Loucy (cell line): ENCODE measurements around the gene PRKD3.

ENCODE experiments used
- H2AFZ ChIP-seq: fragments of 200-600 bp; sonication (generic); 2 replicates; pipeline ENCODE4 v1.6.0; 2016; ENCODE audit warnings: antibody characterized with exemption, mild to moderate bottlenecking, low read length, moderate library complexity
- H3F3A ChIP-seq: fragments of 200-600 bp; 2 replicates; pipeline ENCODE4 v1.6.0; 2016; ENCODE audit warnings: antibody characterized with exemption, low read depth, mild to moderate bottlenecking
- H3K27me3 ChIP-seq: fragments of 200-600 bp; sonication (generic); 2 replicates; pipeline ENCODE4 v1.6.1; 2014; ENCODE audit warnings: low read length, mild to moderate bottlenecking; ENCODE audit not compliant: insufficient read depth, poor library complexity, severe bottlenecking
- H3K36me3 ChIP-seq: fragments of 200-600 bp; sonication (generic); 2 replicates; pipeline ENCODE4 v1.6.1; 2016; ENCODE audit warnings: low read length; ENCODE audit not compliant: insufficient read depth
- H3K4me1 ChIP-seq: fragments of 200-600 bp; sonication (generic); 2 replicates; pipeline ENCODE4 v1.5.1; 2014; ENCODE audit warnings: low read length, mild to moderate bottlenecking; ENCODE audit not compliant: insufficient read depth, poor library complexity, severe bottlenecking
- H3K4me2 ChIP-seq: fragments of 200-600 bp; sonication (generic); 2 replicates; pipeline ENCODE4 v1.6.0; 2014; ENCODE audit warnings: antibody characterized with exemption, low read length, low read depth, mild to moderate bottlenecking; ENCODE audit not compliant: poor library complexity, severe bottlenecking
- H3K4me3 ChIP-seq: fragments of 200-600 bp; sonication (generic); 2 replicates; pipeline ENCODE4 v1.5.1; 2014; ENCODE audit warnings: low read length, mild to moderate bottlenecking, mixed read lengths; ENCODE audit not compliant: poor library complexity, severe bottlenecking
- H3K79me2 ChIP-seq: fragments of 200-600 bp; sonication (generic); 2 replicates; pipeline ENCODE4 v1.6.1; 2014; ENCODE audit warnings: low read length; ENCODE audit not compliant: insufficient read depth
- H3K9ac ChIP-seq: fragments of 200-600 bp; sonication (generic); 2 replicates; pipeline ENCODE4 v1.6.0; 2014; ENCODE audit warnings: mild to moderate bottlenecking, low read depth, low read length, moderate library complexity; ENCODE audit not compliant: poor library complexity, severe bottlenecking
- H3K9me2 ChIP-seq: fragments of 200-600 bp; sonication (generic); replicated peaks from 2 replicates; pipeline ENCODE4 v1.6.1; 2016; ENCODE audit warnings: low read depth, low read length, mixed read lengths
- H3K9me3 ChIP-seq: fragments of 200-600 bp; sonication (generic); 2 replicates; pipeline ENCODE4 v1.6.1; 2014; ENCODE audit warnings: mild to moderate bottlenecking, antibody characterized with exemption, low read length, low read depth; ENCODE audit not compliant: insufficient read depth
- H4K20me1 ChIP-seq: fragments of 200-600 bp; sonication (generic); 2 replicates; pipeline ENCODE4 v1.6.0; 2014; ENCODE audit warnings: antibody characterized with exemption, low read length, mild to moderate bottlenecking; ENCODE audit not compliant: insufficient read depth, poor library complexity, severe bottlenecking
- CTCF ChIP-seq: fragments of 200-600 bp; sonication (generic); conservative IDR thresholded peaks from 2 replicates; pipeline ENCODE4 v1.5.1; 2014; ENCODE audit warnings: mild to moderate bottlenecking, antibody characterized with exemption, low read length
- EZH2phosphoT487 ChIP-seq: fragments of 200-600 bp; IDR thresholded peaks from 2 replicates; pipeline ENCODE4 v1.6.1; 2018; ENCODE audit warnings: antibody characterized with exemption, mild to moderate bottlenecking, moderate library complexity, borderline replicate concordance

Gene PRKD3

GRCh38 chr2:37324786-37325624 is at the start of gene PRKD3:
Gene PRKD3, minus strand, starts transcription at chr2:37324833. Its CDS starts 8,309 bp downstream, at chr2:37316524.
- Histone ChIP-seq H3K79me2 (peaks cover 41% of the 10 kb centered on the region), H4K20me1 (peaks cover 37% of the 10 kb centered on the region), H2AFZ (peak within 1 kb of the TSS; percentile 96)

DNA sequence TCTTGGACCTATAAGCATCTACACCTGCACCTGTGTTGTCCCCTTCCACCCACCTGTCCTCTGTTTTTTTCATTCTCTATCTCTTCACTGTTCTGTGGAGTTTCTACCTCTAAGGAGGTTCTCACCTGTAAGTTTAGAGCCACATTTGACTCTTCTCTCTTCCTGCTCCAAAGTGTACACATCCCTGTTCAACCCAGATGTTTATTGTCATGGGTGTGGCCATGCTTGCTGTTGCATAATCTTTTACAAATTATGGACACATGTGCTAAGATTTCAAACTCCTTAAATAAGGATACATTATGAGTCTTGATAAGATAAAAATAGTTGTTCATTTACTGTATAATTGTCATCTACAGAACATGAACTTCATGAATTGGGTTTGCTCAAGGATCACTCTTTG is 47.4 kb upstream of the PRKD3 start:
- Histone ChIP-seq H3K79me2 (no peaks in the 10 kb centered on the region), H2AFZ (no peak overlapping the region), H3K27me3 (no peaks in the 10 kb centered on the region), H3K9me2 (no peaks in the 10 kb centered on the region), H3K4me2 (no peak overlapping the region), H3K4me1 (peaks cover 25% of the 10 kb centered on the region), H3K36me3 (no peaks in the 10 kb centered on the region), H3K9me3 (no peaks in the 10 kb centered on the region), H3K9ac (no peak overlapping the region), H3K4me3 (no peak overlapping the region), H3F3A (no peaks in the 10 kb centered on the region), H4K20me1 (no peaks in the 10 kb centered on the region)
- TF ChIP-seq EZH2phosphoT487, result no peak
- TF ChIP-seq CTCF, result no peak

More at GRCh38 chr2:37324786-37325624, at the start of gene PRKD3:
- no peak for TF ChIP-seq EZH2phosphoT487
- no peak for TF ChIP-seq CTCF
- Histone ChIP-seq H3K4me1 (peaks cover 38% of the 10 kb centered on the region), H3K9me3 (no peaks in the 10 kb centered on the region), H3K9ac (peak within 1 kb of the TSS; percentile 84), H3F3A (no peaks in the 10 kb centered on the region; the same call in 1 of the 2 replicates), H3K36me3 (no peaks in the 10 kb centered on the region), H3K9me2 (no peaks in the 10 kb centered on the region), H3K4me2 (peak within 1 kb of the TSS; percentile 97), H3K4me3 (peak within 1 kb of the TSS; percentile 96), H3K27me3 (no peaks in the 10 kb centered on the region)

- no peak for TF ChIP-seq EZH2phosphoT487
These were observed 46.0 kb upstream of the PRKD3 start for GRCh38 chr2:37370666-37371065.

More at GRCh38 chr2:37370666-37371065, 46.0 kb upstream of the PRKD3 start:
- Histone ChIP-seq H3K4me2 (no peak overlapping the region), H3K79me2 (no peaks in the 10 kb centered on the region), H3K36me3 (no peaks in the 10 kb centered on the region), H2AFZ (no peak overlapping the region), H3K9me2 (no peaks in the 10 kb centered on the region), H3K4me3 (no peak overlapping the region), H3K4me1 (peaks cover 29% of the 10 kb centered on the region), H3K27me3 (no peaks in the 10 kb centered on the region), H3F3A (no peaks in the 10 kb centered on the region), H3K9me3 (no peaks in the 10 kb centered on the region), H4K20me1 (no peaks in the 10 kb centered on the region), H3K9ac (no peak overlapping the region)
